H9 (cell line): ENCODE data around the gene PRAC2. TPM values are rescaled to one million over a fixed set of nuclear protein-coding genes. Genes with fewer than 3 reads are reported as not detected.

Experiments
- DNase-seq: peaks from one replicate; pipeline ENCODE4 v3.0.0-alpha.2; 2017
- H2AFZ ChIP-seq: one replicate; pipeline ENCODE4 v1.6.1; 2013; ENCODE audit warnings: mild to moderate bottlenecking, low read length, control low read depth, moderate library complexity
- H2AK5ac ChIP-seq: 2 replicates; pipeline ENCODE4 v1.6.1; 2013; ENCODE audit warnings: low read length, control low read depth, mixed read lengths; ENCODE audit not compliant: insufficient read length
- H2BK120ac ChIP-seq: one replicate; pipeline ENCODE4 v1.6.1; 2013; ENCODE audit warnings: low read depth, mild to moderate bottlenecking, low read length, control low read depth, inconsistent platforms; ENCODE audit not compliant: poor library complexity, severe bottlenecking
- H2BK12ac ChIP-seq: 2 replicates; pipeline ENCODE4 v1.6.1; 2013; ENCODE audit warnings: low read length, control low read depth, mixed read lengths, low read depth; ENCODE audit not compliant: insufficient read length
- H2BK15ac ChIP-seq: 2 replicates; pipeline ENCODE4 v1.6.1; 2013; ENCODE audit warnings: low read depth, low read length, control low read depth
- H2BK20ac ChIP-seq: one replicate; pipeline ENCODE4 v1.6.1; 2013; ENCODE audit warnings: low read depth, mild to moderate bottlenecking, low read length, control low read depth, inconsistent platforms; ENCODE audit not compliant: poor library complexity, severe bottlenecking
- H2BK5ac ChIP-seq: 2 replicates; pipeline ENCODE4 v1.6.1; 2013; ENCODE audit warnings: low read length, control low read depth, mixed read lengths; ENCODE audit not compliant: insufficient read length
- H3K14ac ChIP-seq: 2 replicates; pipeline ENCODE4 v1.6.1; 2013; ENCODE audit warnings: low read length, control low read depth; ENCODE audit not compliant: insufficient read depth
- H3K18ac ChIP-seq: 2 replicates; pipeline ENCODE4 v1.6.1; 2013; ENCODE audit warnings: low read depth, mild to moderate bottlenecking, mixed read lengths, low read length, control low read depth; ENCODE audit not compliant: insufficient read length
- H3K23ac ChIP-seq: 2 replicates; pipeline ENCODE4 v1.6.1; 2013; ENCODE audit warnings: low read length, control low read depth, mixed read lengths, low read depth; ENCODE audit not compliant: insufficient read length
- H3K23me2 ChIP-seq: 2 replicates; pipeline ENCODE4 v1.6.1; 2013; ENCODE audit warnings: low read depth, mild to moderate bottlenecking, mixed read lengths, low read length, control low read depth; ENCODE audit not compliant: insufficient read length, poor library complexity, severe bottlenecking
- H3K27ac ChIP-seq: 2 replicates; pipeline ENCODE4 v1.5.1; 2013; ENCODE audit warnings: low read length, control low read depth, mixed read lengths, low read depth; ENCODE audit not compliant: insufficient read length
- H3K27me3 ChIP-seq: 2 replicates; pipeline ENCODE4 v1.6.1; 2013; ENCODE audit warnings: low read length, control low read depth, inconsistent platforms; ENCODE audit not compliant: insufficient read depth
- H3K4ac ChIP-seq: 2 replicates; pipeline ENCODE4 v1.6.1; 2013; ENCODE audit warnings: low read depth, mild to moderate bottlenecking, control low read depth, inconsistent platforms, low read length, moderate library complexity
- H3K4me1 ChIP-seq: 2 replicates; pipeline ENCODE4 v1.6.1; 2013; ENCODE audit warnings: low read length, control low read depth, inconsistent platforms; ENCODE audit not compliant: insufficient read depth
- H3K4me2 ChIP-seq: 2 replicates; pipeline ENCODE4 v1.6.1; 2013; ENCODE audit warnings: low read length, control low read depth, mixed read lengths; ENCODE audit not compliant: insufficient read length, insufficient read depth
- H3K56ac ChIP-seq: 2 replicates; pipeline ENCODE4 v1.6.1; 2013; ENCODE audit warnings: low read depth, mild to moderate bottlenecking, mixed read lengths, low read length, control low read depth; ENCODE audit not compliant: insufficient read length
- H3K79me1 ChIP-seq: 2 replicates; pipeline ENCODE4 v1.6.1; 2013; ENCODE audit warnings: low read depth, mild to moderate bottlenecking, moderate library complexity, low read length, control low read depth, inconsistent platforms; ENCODE audit not compliant: insufficient read depth, poor library complexity, severe bottlenecking
- H3K79me2 ChIP-seq: 2 replicates; pipeline ENCODE4 v1.6.1; 2013; ENCODE audit warnings: low read length, control low read depth, inconsistent platforms; ENCODE audit not compliant: insufficient read depth
- H3K9ac ChIP-seq: 2 replicates; pipeline ENCODE4 v1.6.1; 2013; ENCODE audit warnings: low read length, control low read depth, mixed read lengths; ENCODE audit not compliant: insufficient read length; ENCODE audit errors: extremely low read depth
- H3K9me3 ChIP-seq: one replicate; pipeline ENCODE4 v1.6.1; 2013; ENCODE audit warnings: low read depth, low read length, inconsistent platforms; ENCODE audit not compliant: control insufficient read depth
- H3T11ph ChIP-seq: one replicate; pipeline ENCODE4 v1.6.1; 2013; ENCODE audit warnings: mild to moderate bottlenecking, low read length, control low read depth, inconsistent platforms
- H4K20me1 ChIP-seq: one replicate; pipeline ENCODE4 v1.6.1; 2013; ENCODE audit not compliant: control insufficient read depth, insufficient read length, insufficient read depth
- H4K5ac ChIP-seq: 2 replicates; pipeline ENCODE4 v1.6.1; 2013; ENCODE audit warnings: low read depth, mild to moderate bottlenecking, mixed read lengths, low read length, control low read depth; ENCODE audit not compliant: insufficient read length
- H4K8ac ChIP-seq: replicated peaks from 2 replicates; pipeline ENCODE4 v1.6.1; 2013; ENCODE audit warnings: low read length, control low read depth, mixed read lengths, low read depth; ENCODE audit not compliant: insufficient read length
- H4K91ac ChIP-seq: 2 replicates; pipeline ENCODE4 v1.6.1; 2013; ENCODE audit warnings: low read depth, mild to moderate bottlenecking, moderate library complexity, mixed read lengths, low read length, control low read depth; ENCODE audit not compliant: insufficient read length
- H3K27ac Mint-ChIP-seq, 3 experiments: 2 replicates in 2 of 3; 3 replicates in 1 of 3; pipeline ENCODE4 v1.8.0; 2020 to 2021; ENCODE audit warnings: mixed read lengths in 3 of 3, mild to moderate bottlenecking in 1 of 3, moderate library complexity in 1 of 3
- H3K27me3 Mint-ChIP-seq: 2 replicates; pipeline ENCODE4 v1.8.0; 2021; ENCODE audit warnings: low read depth, mild to moderate bottlenecking, moderate library complexity, mixed read lengths
- H3K36me3 Mint-ChIP-seq, 3 experiments: 2 replicates in 2 of 3; 3 replicates in 1 of 3; pipeline ENCODE4 v1.8.0; 2020 to 2021; ENCODE audit warnings: low read depth in 3 of 3, mixed read lengths in 3 of 3; ENCODE audit not compliant: insufficient read depth in 1 of 3
- H3K4me1 Mint-ChIP-seq, 2 experiments: 2 replicates each; pipeline ENCODE4 v1.8.0; 2020; ENCODE audit warnings: mixed read lengths in 2 of 2
- H3K4me3 Mint-ChIP-seq, 2 experiments: 2 replicates in 1 of 2; 3 replicates in 1 of 2; pipeline ENCODE4 v1.8.0; 2020 to 2021; ENCODE audit warnings: mild to moderate bottlenecking in 2 of 2, mixed read lengths in 2 of 2, moderate library complexity in 1 of 2
- H3K9me3 Mint-ChIP-seq, 2 experiments: 2 replicates in 1 of 2; 3 replicates in 1 of 2; pipeline ENCODE4 v1.8.0; 2020; ENCODE audit warnings: mild to moderate bottlenecking in 2 of 2, mixed read lengths in 2 of 2, moderate library complexity in 1 of 2
- WGBS: extraction: QIAGEN DNeasy Blood & Tissue Kit; methylation state at CpG from one replicate; pipeline ENCODE4 v1.1.7; 2013; ENCODE audit warnings: missing lambda C conversion rate, low lambda C conversion rate, mixed read lengths; ENCODE audit not compliant: insufficient read length; ENCODE audit errors: extremely low coverage; 5-methylcytosine and 5-hydroxymethylcytosine counted together
- total RNA-seq: library from RNA; stranded (reverse); gene quantifications from 2 replicates; pipeline ENCODE4 v1.2.1, GENCODE V29; 2021
- TF ChIP-seq, protein P1 (sequence below): fragments of 200-600 bp; sonication (generic); conservative IDR thresholded peaks from 3 replicates; pipeline ENCODE4 v1.8.0; 2021; ENCODE audit warnings: antibody characterized with exemption, mild to moderate bottlenecking

Gene PRAC2
- total RNA-seq, 1 experiment from 2014 or later: not detected

DNA sequence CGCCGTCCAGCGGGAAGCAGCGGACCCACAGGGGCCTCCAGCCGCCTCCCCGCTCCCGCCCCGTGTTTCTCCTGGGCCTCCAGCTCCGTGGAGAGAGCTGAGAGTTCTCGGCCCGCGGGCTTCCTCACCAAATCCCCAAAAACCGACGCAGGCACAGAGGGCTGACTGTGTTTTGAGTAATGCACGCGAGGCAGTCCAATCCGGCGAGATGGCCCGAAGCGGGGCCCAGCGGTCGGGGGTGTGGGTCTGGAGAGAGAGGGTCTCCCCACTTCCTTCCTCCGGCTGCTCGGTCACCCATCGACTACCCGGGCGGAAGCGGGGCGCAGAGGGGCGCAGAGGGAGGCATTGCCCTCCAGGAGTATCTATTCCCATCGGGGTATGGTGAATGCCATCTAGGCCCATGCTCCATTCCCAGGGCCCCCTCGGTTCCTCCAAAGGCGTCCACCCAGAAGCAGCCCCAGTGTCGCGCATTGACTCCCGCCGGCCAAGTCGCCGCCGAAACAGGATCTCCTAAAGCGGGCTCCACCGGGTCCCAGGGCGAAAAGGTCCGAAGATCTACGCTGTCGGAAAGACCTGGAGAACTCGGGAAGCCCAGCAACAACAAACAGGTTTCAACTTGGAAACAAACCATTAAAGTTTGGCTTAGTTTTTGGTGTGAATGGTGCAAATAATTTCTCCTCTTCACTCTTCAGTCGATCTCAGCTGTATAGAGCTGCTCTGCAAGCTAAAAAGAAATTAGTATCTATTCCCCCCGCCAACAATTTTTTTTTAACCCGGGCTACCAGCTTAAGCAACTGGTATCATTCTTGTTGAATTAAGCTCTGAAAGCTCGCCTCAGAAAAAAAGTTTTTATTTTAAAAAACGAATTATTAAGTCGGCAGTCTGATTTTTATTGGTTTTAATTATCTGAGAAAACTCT lies 24.7 kb downstream of the PRAC2 start:
- TF ChIP-seq, protein P1, sequence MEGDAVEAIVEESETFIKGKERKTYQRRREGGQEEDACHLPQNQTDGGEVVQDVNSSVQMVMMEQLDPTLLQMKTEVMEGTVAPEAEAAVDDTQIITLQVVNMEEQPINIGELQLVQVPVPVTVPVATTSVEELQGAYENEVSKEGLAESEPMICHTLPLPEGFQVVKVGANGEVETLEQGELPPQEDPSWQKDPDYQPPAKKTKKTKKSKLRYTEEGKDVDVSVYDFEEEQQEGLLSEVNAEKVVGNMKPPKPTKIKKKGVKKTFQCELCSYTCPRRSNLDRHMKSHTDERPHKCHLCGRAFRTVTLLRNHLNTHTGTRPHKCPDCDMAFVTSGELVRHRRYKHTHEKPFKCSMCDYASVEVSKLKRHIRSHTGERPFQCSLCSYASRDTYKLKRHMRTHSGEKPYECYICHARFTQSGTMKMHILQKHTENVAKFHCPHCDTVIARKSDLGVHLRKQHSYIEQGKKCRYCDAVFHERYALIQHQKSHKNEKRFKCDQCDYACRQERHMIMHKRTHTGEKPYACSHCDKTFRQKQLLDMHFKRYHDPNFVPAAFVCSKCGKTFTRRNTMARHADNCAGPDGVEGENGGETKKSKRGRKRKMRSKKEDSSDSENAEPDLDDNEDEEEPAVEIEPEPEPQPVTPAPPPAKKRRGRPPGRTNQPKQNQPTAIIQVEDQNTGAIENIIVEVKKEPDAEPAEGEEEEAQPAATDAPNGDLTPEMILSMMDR: no peak
- Histone ChIP-seq H3K9ac (no peak overlapping the region), H3K79me1 (no peaks in the 10 kb centered on the region), H2BK15ac (no peak overlapping the region), H2BK20ac (no peak overlapping the region), H3K4me2 (no peak overlapping the region), H4K91ac (no peak overlapping the region), H3K14ac (no peak overlapping the region), H3K4me1 (no peaks in the 10 kb centered on the region), H3K56ac (no peak overlapping the region), H2AK5ac (no peak overlapping the region), H2BK5ac (no peak overlapping the region), H4K20me1 (no peaks in the 10 kb centered on the region), H4K8ac (no peak overlapping the region), H2AFZ (no peak overlapping the region), H3K23me2 (no peaks in the 10 kb centered on the region), H3K23ac (no peak overlapping the region), H3K27ac (no peak overlapping the region), H2BK120ac (no peak overlapping the region), H3K27me3 (peaks cover 98% of the 10 kb centered on the region), H3K9me3 (no peaks in the 10 kb centered on the region), H4K5ac (no peak overlapping the region), H3K18ac (no peak overlapping the region), H2BK12ac (no peak overlapping the region), H3K4ac (no peak overlapping the region), H3T11ph (no peak overlapping the region), H3K79me2 (no peaks in the 10 kb centered on the region)
- Mint-ChIP-seq H3K36me3 (no peaks in the 10 kb centered on the region), H3K4me3 (no peak overlapping the region), H3K27me3 (peaks cover 100% of the 10 kb centered on the region), H3K9me3 (peaks cover 0 to 5% of the 10 kb centered on the region in 2 experiments; a peak in 2 of 5 replicates), H3K4me1 (peaks cover 6 to 11% of the 10 kb centered on the region in 2 experiments; a peak in 3 of 4 replicates), H3K27ac (no peak overlapping the region)
- DNase-seq: peak; percentile 71
- no CpG with 5 or more reads among the region's 53 CpGs for WGBS
